ENCODE results near the gene KAT8. TPM values are rescaled to one million over a fixed set of nuclear protein-coding genes. Genes with fewer than 3 reads are reported as not detected.

KAT8 gene
- total and polyA plus RNA-seq, 8 donors: 31.5 to 71.7 (median 38.2) TPM

DNA sequence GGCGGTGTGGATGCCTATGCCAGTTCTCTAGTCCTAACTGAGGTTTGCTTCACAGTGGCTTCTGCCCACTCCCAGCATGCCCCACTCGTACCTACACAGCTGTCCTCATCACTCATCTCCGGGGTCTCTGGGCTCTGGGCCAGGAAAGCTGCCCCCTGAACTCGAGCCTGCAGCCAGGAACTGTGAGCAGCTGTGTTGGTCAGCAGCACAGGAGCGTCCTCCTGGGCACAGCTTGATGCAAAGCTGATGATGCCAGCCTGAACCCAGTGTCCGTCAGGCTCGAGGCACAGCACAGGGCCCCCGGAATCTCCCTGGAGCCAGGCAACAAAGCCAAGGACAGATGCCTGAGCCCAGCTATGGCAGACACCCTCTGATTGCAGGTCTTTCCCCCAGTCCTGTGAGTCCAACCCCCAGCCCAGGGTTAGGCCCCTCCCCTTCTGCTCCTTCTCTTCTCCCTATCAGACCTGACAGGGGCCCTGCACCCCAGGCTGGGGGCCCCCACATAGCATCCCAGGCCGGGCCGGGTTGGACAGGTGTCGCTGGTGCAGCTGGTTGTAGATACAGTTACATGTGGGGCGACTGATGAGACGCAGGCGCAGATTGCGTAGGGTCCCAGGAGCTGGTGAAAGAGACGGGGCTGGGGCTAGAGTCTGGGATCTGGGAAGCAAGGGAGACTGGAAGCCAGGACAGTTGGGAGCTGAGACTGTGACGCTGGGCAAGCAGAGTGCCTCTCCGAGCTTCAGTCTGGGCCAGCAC, 31.4 kb upstream of the KAT8 start:
- no peak for DNase-seq
- H3K4me1 ChIP-seq: no peaks in the 10 kb centered on the region
- no peak for ATAC-seq
- TF ChIP-seq CTCF (IDR thresholded peaks at IDR 0.05): no peak
- WGBS, 2 donors: 85 to 91% methylated on average over 18 of the region's 18 CpGs
- no peak overlapping the region for H3K4me3 ChIP-seq
- FAIRE-seq: no peak
- H3K9me3 ChIP-seq: no peaks in the 10 kb centered on the region
- no peaks in the 10 kb centered on the region for H3K27me3 ChIP-seq
- intact Hi-C loops (cut with DNase I): loop anchor here in 1 of 3 donors (10.0 kb wide), 1 partner anchor 101 kb away; the partner anchor contains the start of gene HSD3B7
- H3K27ac ChIP-seq: no peak overlapping the region
- peaks cover 0 to 8% (median 0%) of the 10 kb centered on the region in 3 donors for H3K36me3 ChIP-seq

DNA sequence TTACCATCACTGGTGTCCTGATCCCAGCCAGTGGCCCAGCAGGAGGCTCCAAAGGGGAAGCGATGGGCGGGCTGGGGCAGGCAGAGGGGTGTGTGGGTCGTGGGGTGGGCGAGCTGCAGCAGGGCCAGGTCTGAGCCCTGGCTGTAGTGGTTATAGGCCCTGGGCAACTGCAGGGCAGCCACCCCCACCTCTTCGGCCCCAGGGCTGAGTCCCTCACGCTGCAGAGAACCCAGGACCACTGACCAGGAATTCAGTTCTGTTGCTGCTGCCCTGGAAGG, 30.9 kb upstream of the KAT8 start:
- Histone ChIP-seq H3K4me1 (no peaks in the 10 kb centered on the region), H3K27ac (no peak overlapping the region), H3K4me3 (no peak overlapping the region), H3K27me3 (no peaks in the 10 kb centered on the region), H3K36me3 (peaks cover 0 to 9% (median 0%) of the 10 kb centered on the region in 3 donors), H3K9me3 (no peaks in the 10 kb centered on the region)
- ATAC-seq (no peak), FAIRE-seq (no peak), DNase-seq (no peak)
- TF ChIP-seq CTCF (IDR thresholded peaks at IDR 0.05): no peak
- intact Hi-C loops (cut with DNase I): loop anchor here in 1 of 3 donors (10.0 kb wide), 1 partner anchor 102 kb away; the partner anchor contains the start of gene HSD3B7
- WGBS, 2 donors: 84 to 91% methylated on average over 6 of the region's 6 CpGs

DNA sequence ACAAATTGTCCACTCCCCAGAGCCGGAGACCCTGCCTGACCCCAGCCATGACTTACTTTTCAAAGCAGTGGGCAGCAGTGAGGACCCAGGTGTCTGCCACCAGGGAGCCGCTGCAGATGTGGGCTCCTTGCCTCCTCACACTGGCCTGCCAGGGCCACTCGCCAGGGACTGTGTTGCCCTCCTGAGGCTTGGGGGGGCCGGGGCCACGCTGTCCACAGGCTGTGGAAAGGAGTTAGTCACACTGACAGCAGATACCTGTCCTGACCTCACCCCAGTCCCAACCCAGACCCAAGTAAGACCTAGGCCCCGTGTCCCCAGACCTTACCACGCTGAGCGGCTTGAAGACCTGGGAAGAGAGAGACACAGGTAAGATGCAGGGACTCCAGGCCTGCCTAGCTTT, 30.0 kb upstream of the KAT8 start:
- no peak for FAIRE-seq
- intact Hi-C loops (cut with DNase I): loop anchor here in 1 of 3 donors (10.0 kb wide), 1 partner anchor 103 kb away; the partner anchor contains the start of gene HSD3B7

GRCh38 chr16:31087971-31088370, 29.5 kb upstream of the KAT8 start:
- H3K9me3 ChIP-seq: no peaks in the 10 kb centered on the region
- H3K27ac ChIP-seq: no peak overlapping the region
- intact Hi-C loops (cut with DNase I): loop anchor here in 1 of 3 donors (10.0 kb wide), 1 partner anchor 103 kb away; the partner anchor contains the start of gene HSD3B7
- DNase-seq: no peak
- H3K4me3 ChIP-seq: no peak overlapping the region
- ATAC-seq: no peak
- WGBS, 2 donors: 89 to 91% methylated on average over 5 of the region's 5 CpGs
- no peaks in the 10 kb centered on the region for H3K27me3 ChIP-seq
- peaks cover 0 to 9% (median 0%) of the 10 kb centered on the region in 3 donors for H3K36me3 ChIP-seq
- no peaks in the 10 kb centered on the region for H3K4me1 ChIP-seq
- no peak for FAIRE-seq
- TF ChIP-seq CTCF (IDR thresholded peaks at IDR 0.05): no peak

More for the DNA sequence above, 30.0 kb upstream of the KAT8 start:
- Histone ChIP-seq H3K4me3 (no peak overlapping the region), H3K4me1 (no peaks in the 10 kb centered on the region), H3K9me3 (no peaks in the 10 kb centered on the region), H3K36me3 (peaks cover 0 to 9% (median 0%) of the 10 kb centered on the region in 3 donors), H3K27ac (no peak overlapping the region), H3K27me3 (no peaks in the 10 kb centered on the region)
- no peak for ATAC-seq
- no peak for DNase-seq
- no peak for TF ChIP-seq CTCF (IDR thresholded peaks at IDR 0.05)
- WGBS, 2 donors: 90 to 95% methylated on average over 8 of the region's 8 CpGs
